A549 (cell line): ENCODE data around the gene MOB2. TPM values are rescaled to one million over a fixed set of nuclear protein-coding genes. Genes with fewer than 3 reads are reported as not detected.

ENCODE experiments used
- ATAC-seq, 2 experiments: fragments of 200-7000 bp in 1 of 2; fragments of >200 bp in 1 of 2; cut with Nextera tagmentation in 1 of 2; cut with Tn5 transposase in 1 of 2; 3 replicates each; pipeline versions ENCODE4 v1.8.0 to v1.9.1; 2018 to 2020; ENCODE audit warnings: mild to moderate bottlenecking in 1 of 2, moderate library complexity in 1 of 2
- CTCF ChIA-PET: fragments of 300-600 bp; sonication (Branson Sonifier 250); formaldehyde crosslinking; extraction: SDS; loops from one replicate; lab custom pipeline; 2021; ENCODE audit warnings: antibody characterized with exemption, inconsistent platforms; lab: Yijun Ruan, JAX
- POLR2A ChIA-PET: fragments of 350-600 bp; formaldehyde crosslinking; extraction: SDS; loops from one replicate; lab custom pipeline; 2021; ENCODE audit warnings: antibody characterized with exemption, inconsistent platforms; lab: Yijun Ruan, JAX
- DNase-seq, 2 experiments: peaks; one replicate each; pipeline versions ENCODE4 v3.0.0 to v3.0.0-alpha.2; 2011 to 2016; ENCODE audit warnings: low read depth in 1 of 2, low spot score in 1 of 2
- FAIRE-seq: peaks from 2 replicates; lab custom pipeline; 2011; peaks lifted over from hg19 to GRCh38; lab: Jason Lieb, UNC
- H3K27ac ChIP-seq, 2 experiments: fragments of >200 bp; sonication (Bioruptor Twin); formaldehyde crosslinking; 3 replicates each; pipeline ENCODE4 v1.5.1; 2016 to 2017
- H3K4me1 ChIP-seq: fragments of >200 bp; sonication (Bioruptor Twin); formaldehyde crosslinking; 3 replicates; pipeline ENCODE4 v1.6.1; 2016
- H3K4me2 ChIP-seq: fragments of >200 bp; sonication (Bioruptor Twin); formaldehyde crosslinking; 3 replicates; pipeline ENCODE4 v1.6.1; 2016
- H3K4me3 ChIP-seq: fragments of >200 bp; sonication (Bioruptor Twin); formaldehyde crosslinking; 3 replicates; pipeline ENCODE4 v1.5.1; 2016
- H3K9me3 ChIP-seq: fragments of >200 bp; sonication (Bioruptor Twin); formaldehyde crosslinking; 3 replicates; pipeline ENCODE4 v1.6.1; 2016
- CBX2 ChIP-seq: fragments of 200-600 bp; sonication (generic); IDR thresholded peaks from 2 replicates; pipeline ENCODE4 v1.6.1; 2016; ENCODE audit warnings: low read depth, mild to moderate bottlenecking, borderline replicate concordance
- EHF ChIP-seq: fragments of 250-450 bp; sonication (Bioruptor Pico); IDR thresholded peaks from 2 replicates; pipeline ENCODE4 v1.5.0; 2020; ENCODE audit warnings: mild to moderate bottlenecking
- EP300 ChIP-seq, 2 experiments: fragments of >200 bp; sonication (Bioruptor Twin); formaldehyde crosslinking; IDR thresholded peaks; 2 replicates in 1 of 2; 3 replicates in 1 of 2; pipeline ENCODE4 v1.6.1; 2016 to 2017
- FOSL2 ChIP-seq, 2 experiments: fragments of 450-650 bp in 1 of 2; fragments of >200 bp in 1 of 2; sonication (Bioruptor Twin) in 1 of 2; formaldehyde crosslinking; IDR thresholded peaks; 2 replicates each; pipeline versions ENCODE4 v1.5.0 to v1.6.1; 2016 to 2020; ENCODE audit warnings: mild to moderate bottlenecking in 1 of 2, moderate library complexity in 1 of 2
- FOXS1 ChIP-seq: fragments of 250-450 bp; sonication (Bioruptor Pico); IDR thresholded peaks from 2 replicates; pipeline ENCODE4 v1.5.0; 2020; ENCODE audit warnings: mild to moderate bottlenecking, moderate library complexity
- HDAC2 ChIP-seq: fragments of 200-600 bp; sonication (generic); IDR thresholded peaks from 2 replicates; pipeline ENCODE4 v1.6.1; 2016
- HES2 ChIP-seq: fragments of >200 bp; sonication (Bioruptor Twin); formaldehyde crosslinking; IDR thresholded peaks from 2 replicates; pipeline ENCODE4 v1.6.1; 2016
- HOXA7 ChIP-seq: fragments of 250-450 bp; sonication (Bioruptor Pico); IDR thresholded peaks from 2 replicates; pipeline ENCODE4 v1.5.0; 2020; ENCODE audit warnings: mild to moderate bottlenecking, moderate library complexity
- HOXB5 ChIP-seq: fragments of 250-450 bp; sonication (Bioruptor Pico); IDR thresholded peaks from 2 replicates; pipeline ENCODE4 v1.5.0; 2020; ENCODE audit warnings: mild to moderate bottlenecking, moderate library complexity
- JUN ChIP-seq, 2 experiments: fragments of >200 bp; sonication (Bioruptor Twin); formaldehyde crosslinking; IDR thresholded peaks; 2 replicates in 1 of 2; 3 replicates in 1 of 2; pipeline ENCODE4 v1.6.1; 2016 to 2017
- MAX ChIP-seq: IDR thresholded peaks from 2 replicates; pipeline ENCODE4 v1.6.1; 2012
- MAZ ChIP-seq: fragments of 150-350 bp; IDR thresholded peaks from 2 replicates; pipeline ENCODE4 v1.6.1; 2014; ENCODE audit warnings: antibody characterized with exemption, low read depth, low read length, borderline replicate concordance
- NFE2L2 ChIP-seq: fragments of 150-350 bp; conservative IDR thresholded peaks from 2 replicates; pipeline ENCODE4 v1.6.1; 2014; ENCODE audit warnings: low read length
- NPAS2 ChIP-seq: fragments of 250-450 bp; sonication (Bioruptor Pico); IDR thresholded peaks from 2 replicates; pipeline ENCODE4 v1.8.0; 2022; ENCODE audit warnings: mild to moderate bottlenecking, moderate library complexity, borderline replicate concordance
- NR3C1 ChIP-seq: fragments of >200 bp; sonication (Bioruptor Twin); formaldehyde crosslinking; IDR thresholded peaks from 3 replicates; pipeline ENCODE4 v1.6.1; 2017
- PBX3 ChIP-seq: IDR thresholded peaks from 2 replicates; pipeline ENCODE4 v1.6.1; 2012
- PHF8 ChIP-seq: fragments of 200-600 bp; sonication (generic); IDR thresholded peaks from 2 replicates; pipeline ENCODE4 v1.6.1; 2016; ENCODE audit warnings: low read depth, mild to moderate bottlenecking, antibody characterized with exemption, moderate library complexity, borderline replicate concordance
- RARB ChIP-seq: fragments of 250-450 bp; sonication (Bioruptor Pico); IDR thresholded peaks from 2 replicates; pipeline ENCODE4 v1.8.0; 2021; ENCODE audit warnings: mild to moderate bottlenecking, moderate library complexity
- RCOR1 ChIP-seq: fragments of 150-350 bp; IDR thresholded peaks from 2 replicates; pipeline ENCODE4 v1.6.1; 2014; ENCODE audit warnings: antibody characterized with exemption, low read length, low read depth
- RNF2 ChIP-seq: fragments of 200-600 bp; sonication (generic); IDR thresholded peaks from 2 replicates; pipeline ENCODE4 v1.6.1; 2016; ENCODE audit warnings: low read depth, mild to moderate bottlenecking, antibody characterized with exemption, moderate library complexity, borderline replicate concordance
- SREBF2 ChIP-seq: fragments of 450-650 bp; IDR thresholded peaks from 2 replicates; pipeline ENCODE4 v1.6.1; 2014; ENCODE audit warnings: mild to moderate bottlenecking, moderate library complexity
- USF2 ChIP-seq: fragments of 450-650 bp; IDR thresholded peaks from 2 replicates; pipeline ENCODE4 v1.6.1; 2014; ENCODE audit warnings: antibody characterized with exemption
- ZC3H11A ChIP-seq: fragments of 450-650 bp; IDR thresholded peaks from 2 replicates; pipeline ENCODE4 v1.6.1; 2014; ENCODE audit warnings: antibody characterized with exemption, mild to moderate bottlenecking
- ZFP36 ChIP-seq: fragments of 450-650 bp; IDR thresholded peaks from 2 replicates; pipeline ENCODE4 v1.6.1; 2014; ENCODE audit warnings: borderline replicate concordance; ENCODE audit not compliant: partially characterized antibody
- ZSCAN20 ChIP-seq: fragments of 250-450 bp; sonication (Bioruptor Pico); IDR thresholded peaks from 2 replicates; pipeline ENCODE4 v1.8.0; 2022; ENCODE audit warnings: mild to moderate bottlenecking, moderate library complexity
- WGBS: methylation state at CpG from one replicate; pipeline ENCODE4 v1.1.6; 2017; ENCODE audit errors: missing lambda C conversion rate; 5-methylcytosine and 5-hydroxymethylcytosine counted together
- polyA plus RNA-seq, 4 experiments: library from polyadenylated mRNA; depleted of rRNA in 3 of 4; stranded (reverse); fragments of >200 nt; fragmentation: RNase III in 1 of 4; extraction: RNeasy Plus Mini Kit Qiagen cat#74134 plus additional on column Dnase treatment in 1 of 4; gene quantifications; 2 replicates in 3 of 4; 3 replicates in 1 of 4; pipeline ENCODE4 v1.2.3, GENCODE V29; 2011 to 2017

Gene MOB2
- polyA plus RNA-seq, 2 of the 4 experiments (the other 2 are of a cell fraction) = 25.4 to 38.2 TPM

- no peak for ATAC-seq
- WGBS = 91% methylated on average over 16 of the region's 17 CpGs
- TF ChIP-seq MAZ (no peak), NFE2L2 (no peak), NR3C1 (no peak), PHF8 (no peak), RCOR1 (no peak), SREBF2 (no peak), RNF2 (no peak), PBX3 (no peak), FOXS1 (no peak), EHF (no peak), ZC3H11A (no peak), NPAS2 (CRISPR knock-in tag) (no peak), FOSL2 (IDR thresholded peaks at IDR 0.05) (no peak), FOSL2 (CRISPR knock-in tag; IDR thresholded peaks at IDR 0.05) (no peak), EP300 (IDR thresholded peaks at IDR 0.05) (no peak), ZSCAN20 (CRISPR knock-in tag) (no peak), HOXB5 (CRISPR knock-in tag) (no peak), JUN (IDR thresholded peaks at IDR 0.05) (no peak), HOXA7 (CRISPR knock-in tag) (no peak)
- Histone ChIP-seq H3K4me3 (no peak overlapping the region), H3K9me3 (no peaks in the 10 kb centered on the region), H3K4me1 (0 out of 3 replicates have a peak, but pooled peaks cover 4% of the 10 kb centered on the region), H3K27ac (no peak overlapping the region), H3K4me2 (no peak overlapping the region)
- FAIRE-seq = no peak
- ChIA-PET CTCF (no interaction called here), POLR2A (no interaction called here)
- DNase-seq = no peak
Measured at GRCh38 chr11:1519028-1520010, 32.7 kb upstream of the MOB2 start.

- no peak for FAIRE-seq
- no peak overlapping the region for H3K4me3 ChIP-seq
- POLR2A ChIA-PET = no interaction called here
- TF ChIP-seq MAX (no peak), USF2 (no peak), CBX2 (no peak), NFE2L2 (no peak), HDAC2 (no peak), ZFP36 (no peak), PHF8 (no peak), HES2 (no peak), ZC3H11A (no peak), RARB (no peak)
- 91% methylated on average over 23 of the region's 23 CpGs for WGBS
- DNase-seq = no peak
- H3K9me3 ChIP-seq = no peaks in the 10 kb centered on the region
- no peak overlapping the region for H3K4me2 ChIP-seq
- 0 out of 3 replicates have a peak, but pooled peaks cover 4% of the 10 kb centered on the region for H3K4me1 ChIP-seq
- CTCF ChIA-PET = interaction anchor here (0.8 to 1.6 kb wide), 5 partner anchors 13 to 404 kb away, joined by 3 to 6 read pairs (median 5); no protein-coding TSS in a partner anchor
- no peak overlapping the region for H3K27ac ChIP-seq
- no peak for ATAC-seq
Measured at GRCh38 chr11:1518301-1518700, 31.7 kb upstream of the MOB2 start.
